Common myeloid progenitor, CD34-positive (primary cell): ENCODE measurements around the gene CTTNBP2.

Experiments
- CTCF ChIA-PET: fragments of 350-600 bp; sonication (Branson Sonifier 250); formaldehyde crosslinking; loops from one replicate; lab custom pipeline; 2021; ENCODE audit warnings: antibody characterized with exemption; lab: Charles Lee
- POLR2A ChIA-PET: fragments of 350-600 bp; sonication (Branson Sonifier 250); formaldehyde crosslinking; loops from one replicate; lab custom pipeline; 2021; ENCODE audit warnings: antibody characterized with exemption; lab: Charles Lee
- DNase-seq, 3 donors: peaks; one replicate each; pipeline versions ENCODE4 v3.0.0 to v3.0.0-alpha.2; 2013
- H3K27ac ChIP-seq, 2 experiments: 1 replicate in 1 of 2; 2 replicates in 1 of 2; pipeline ENCODE4 v1.7.0; 2013; ENCODE audit warnings: inconsistent platforms in 2 of 2, low read length in 2 of 2, mild to moderate bottlenecking in 2 of 2, low read depth in 1 of 2, moderate library complexity in 1 of 2; ENCODE audit not compliant: severe bottlenecking in 2 of 2, insufficient read depth in 1 of 2, poor library complexity in 1 of 2
- H3K27me3 ChIP-seq, 5 experiments: replicated peaks in 2 of 5; 1 replicate in 3 of 5; 2 replicates in 2 of 5; pipeline versions ENCODE4 v1.6.1 to v1.7.0; 2013; ENCODE audit warnings: low read length in 4 of 5, mild to moderate bottlenecking in 2 of 5, moderate library complexity in 2 of 5, inconsistent platforms in 1 of 5; ENCODE audit not compliant: insufficient read depth in 5 of 5, control insufficient read depth in 4 of 5
- H3K36me3 ChIP-seq, 4 experiments: 1 replicate in 2 of 4; 2 replicates in 2 of 4; pipeline versions ENCODE4 v1.6.1 to v1.7.0; 2013; ENCODE audit warnings: low read length in 3 of 4, control low read depth in 1 of 4, mild to moderate bottlenecking in 1 of 4; ENCODE audit not compliant: control insufficient read depth in 4 of 4, insufficient read depth in 4 of 4
- H3K4me1 ChIP-seq, 4 experiments: 1 replicate in 3 of 4; 2 replicates in 1 of 4; pipeline versions ENCODE4 v1.6.1 to v1.7.1; 2013; ENCODE audit warnings: low read length in 3 of 4, mild to moderate bottlenecking in 3 of 4, control low read depth in 1 of 4, inconsistent platforms in 1 of 4, moderate library complexity in 1 of 4; ENCODE audit not compliant: control insufficient read depth in 4 of 4, insufficient read depth in 4 of 4; ENCODE audit errors: control extremely low read depth in 1 of 4
- H3K4me3 ChIP-seq, 7 experiments: 1 replicate in 4 of 7; 2 replicates in 3 of 7; pipeline versions ENCODE4 v1.5.1 to v1.7.0; 2013; ENCODE audit warnings: mild to moderate bottlenecking in 7 of 7, low read length in 6 of 7, moderate library complexity in 6 of 7, inconsistent platforms in 2 of 7, low read depth in 2 of 7, control low read depth in 1 of 7; ENCODE audit not compliant: insufficient read depth in 4 of 7, control insufficient read depth in 1 of 7; ENCODE audit errors: extremely low read depth in 1 of 7
- H3K9me3 ChIP-seq, 5 experiments: 1 replicate in 4 of 5; 2 replicates in 1 of 5; pipeline versions ENCODE4 v1.6.1 to v1.7.1; 2013; ENCODE audit warnings: low read length in 4 of 5, mild to moderate bottlenecking in 2 of 5, inconsistent platforms in 1 of 5, low read depth in 1 of 5, moderate library complexity in 1 of 5; ENCODE audit not compliant: control insufficient read depth in 4 of 5, insufficient read depth in 2 of 5; ENCODE audit errors: control extremely low read depth in 1 of 5
- WGBS: methylation state at CpG from one replicate; pipeline ENCODE4 v1.1.5; 2013; ENCODE audit not compliant: insufficient coverage; 5-methylcytosine and 5-hydroxymethylcytosine counted together

Gene CTTNBP2

GRCh38 chr7:117902314-117902889, 29.2 kb upstream of the CTTNBP2 start:
- Histone ChIP-seq H3K9me3 (peaks cover 0 to 4% (median 0%) of the 10 kb centered on the region in 5 experiments), H3K27ac (no peak overlapping the region), H3K4me3 (no peak overlapping the region), H3K36me3 (no peaks in the 10 kb centered on the region), H3K4me1 (no peaks in the 10 kb centered on the region), H3K27me3 (no peaks in the 10 kb centered on the region)
- DNase-seq = no peak
- ChIA-PET POLR2A (interaction anchor here (0.6 kb wide), 1 partner anchor 122 kb away, joined by 3 read pairs; no protein-coding TSS in a partner anchor), CTCF (interaction anchor here (1.2 kb wide), 1 partner anchor 10 kb away, joined by 3 read pairs; no protein-coding TSS in a partner anchor)
- WGBS = 80% methylated on average over 1 of the region's 5 CpGs

GRCh38 chr7:117901089-117901797, 28.0 kb upstream of the CTTNBP2 start:
- Histone ChIP-seq H3K27ac (no peak overlapping the region), H3K9me3 (peaks cover 0 to 4% (median 0%) of the 10 kb centered on the region in 5 experiments), H3K36me3 (no peaks in the 10 kb centered on the region), H3K4me1 (no peaks in the 10 kb centered on the region), H3K4me3 (no peak overlapping the region), H3K27me3 (peaks cover 0 to under 1% (median 0%) of the 10 kb centered on the region in 5 experiments)
- POLR2A ChIA-PET = no interaction called here
- WGBS = 100% methylated on average over 4 of the region's 5 CpGs
- DNase-seq = no peak
- CTCF ChIA-PET = interaction anchor here (1.2 kb wide), 1 partner anchor 12 kb away, joined by 3 read pairs; no protein-coding TSS in a partner anchor

GRCh38 chr7:117896339-117896738, 23.1 kb upstream of the CTTNBP2 start:
- no peak overlapping the region for H3K4me3 ChIP-seq
- ChIA-PET CTCF (no interaction called here), POLR2A (no interaction called here)
- no peak overlapping the region for H3K27ac ChIP-seq
- no peaks in the 10 kb centered on the region for H3K4me1 ChIP-seq
- H3K9me3 ChIP-seq = peaks cover 0 to 2% (median 0%) of the 10 kb centered on the region in 5 experiments
- no peak for DNase-seq
- H3K36me3 ChIP-seq = no peaks in the 10 kb centered on the region
- H3K27me3 ChIP-seq = peaks cover 0 to 3% (median 0%) of the 10 kb centered on the region in 5 experiments

GRCh38 chr7:117895276-117895675, 22.0 kb upstream of the CTTNBP2 start:
- ChIA-PET POLR2A (no interaction called here), CTCF (no interaction called here)
- DNase-seq = no peak
- no peak overlapping the region for H3K27ac ChIP-seq
- H3K27me3 ChIP-seq = peaks cover 0 to 3% (median 0%) of the 10 kb centered on the region in 5 experiments
- H3K4me3 ChIP-seq = no peak overlapping the region
- H3K36me3 ChIP-seq = no peaks in the 10 kb centered on the region
- H3K4me1 ChIP-seq = no peaks in the 10 kb centered on the region
- WGBS = no CpG with 5 or more reads among the region's 3 CpGs
- peaks cover 0 to 2% (median 0%) of the 10 kb centered on the region in 5 experiments for H3K9me3 ChIP-seq

- Histone ChIP-seq H3K4me3 (no peak overlapping the region), H3K27me3 (peaks cover 0 to 3% (median 0%) of the 10 kb centered on the region in 5 experiments), H3K27ac (no peak overlapping the region), H3K9me3 (peaks cover 0 to 2% (median 0%) of the 10 kb centered on the region in 5 experiments), H3K36me3 (no peaks in the 10 kb centered on the region), H3K4me1 (no peaks in the 10 kb centered on the region)
- 100% methylated on average over 1 of the region's 1 CpG for WGBS
- POLR2A ChIA-PET = no interaction called here
- CTCF ChIA-PET = interaction anchor here (0.9 kb wide), 1 partner anchor 254 kb away, joined by 3 read pairs; no protein-coding TSS in a partner anchor
- no peak for DNase-seq
Measured at GRCh38 chr7:117894037-117894436, 20.8 kb upstream of the CTTNBP2 start.

- no peak for DNase-seq
- no CpG with 5 or more reads among the region's 2 CpGs for WGBS
- H3K4me1 ChIP-seq = no peaks in the 10 kb centered on the region
- ChIA-PET CTCF (no interaction called here), POLR2A (no interaction called here)
- no peak overlapping the region for H3K27ac ChIP-seq
- peaks cover 0 to 3% (median 0%) of the 10 kb centered on the region in 5 experiments for H3K27me3 ChIP-seq
- no peaks in the 10 kb centered on the region for H3K36me3 ChIP-seq
- H3K9me3 ChIP-seq = peaks cover 0 to 2% (median 0%) of the 10 kb centered on the region in 5 experiments
- no peak overlapping the region for H3K4me3 ChIP-seq
Measured at GRCh38 chr7:117892821-117893220, 19.6 kb upstream of the CTTNBP2 start.

GRCh38 chr7:117889611-117890010, 16.4 kb upstream of the CTTNBP2 start:
- H3K4me1 ChIP-seq = no peaks in the 10 kb centered on the region
- no peak for DNase-seq
- POLR2A ChIA-PET = no interaction called here
- H3K36me3 ChIP-seq = no peaks in the 10 kb centered on the region
- no peaks in the 10 kb centered on the region for H3K9me3 ChIP-seq
- CTCF ChIA-PET = interaction anchor here (1.1 kb wide), 1 partner anchor 13 kb away, joined by 5 read pairs; no protein-coding TSS in a partner anchor
- H3K27ac ChIP-seq = no peak overlapping the region
- no peak overlapping the region for H3K4me3 ChIP-seq
- peaks cover 0 to 3% (median 0%) of the 10 kb centered on the region in 5 experiments for H3K27me3 ChIP-seq
